Memory B cell (primary cell): Measurements from ENCODE around the gene STRBP.

ENCODE experiments used
- ATAC-seq: fragments of 150-1000 bp; cut with Tn5 transposase; 2 replicates; pipeline ENCODE4 v1.10.0; 2021; ENCODE audit warnings: low read depth, mild to moderate bottlenecking, moderate library complexity
- DNase-seq, 2 donors: peaks; one replicate each; pipeline ENCODE4 v3.0.0; 2022; ENCODE audit warnings: low spot score in 2 of 2
- H3K27ac Mint-ChIP-seq: one replicate; pipeline ENCODE4 v1.8.0; 2022; ENCODE audit warnings: mild to moderate bottlenecking, moderate library complexity, mixed read lengths
- H3K27me3 Mint-ChIP-seq: one replicate; pipeline ENCODE4 v1.8.0; 2022; ENCODE audit warnings: mixed read lengths
- H3K36me3 Mint-ChIP-seq: one replicate; pipeline ENCODE4 v1.8.0; 2022; ENCODE audit warnings: mild to moderate bottlenecking, mixed read lengths
- H3K4me1 Mint-ChIP-seq: one replicate; pipeline ENCODE4 v1.8.0; 2022; ENCODE audit warnings: mixed read lengths
- H3K4me3 Mint-ChIP-seq: one replicate; pipeline ENCODE4 v1.8.0; 2022; ENCODE audit warnings: mild to moderate bottlenecking, moderate library complexity, mixed read lengths
- H3K9me3 Mint-ChIP-seq: one replicate; pipeline ENCODE4 v1.8.0; 2022; ENCODE audit warnings: mixed read lengths

The STRBP gene

GRCh38 chr9:123176949-123177348 is 91.4 kb downstream of the STRBP start:
- DNase-seq, result no peak
- peak overlapping the region; percentile 100 for H3K27ac Mint-ChIP-seq
- peaks cover 41% of the 10 kb centered on the region for H3K4me1 Mint-ChIP-seq
- peaks cover 21% of the 10 kb centered on the region for H3K36me3 Mint-ChIP-seq
- ATAC-seq, result no peak
- no peaks in the 10 kb centered on the region for H3K27me3 Mint-ChIP-seq
- H3K4me3 Mint-ChIP-seq, result peak overlapping the region; percentile 5
- peaks cover 2% of the 10 kb centered on the region for H3K9me3 Mint-ChIP-seq

GRCh38 chr9:123175854-123176629 is 92.3 kb downstream of the STRBP start:
- H3K9me3 Mint-ChIP-seq, result peaks cover 2% of the 10 kb centered on the region
- peaks cover 41% of the 10 kb centered on the region for H3K4me1 Mint-ChIP-seq
- H3K27ac Mint-ChIP-seq, result peak overlapping the region; percentile 100
- no peaks in the 10 kb centered on the region for H3K27me3 Mint-ChIP-seq
- peaks cover 26% of the 10 kb centered on the region for H3K36me3 Mint-ChIP-seq
- H3K4me3 Mint-ChIP-seq, result peak overlapping the region; percentile 69
- ATAC-seq (peak; percentile 31), DNase-seq (no peak)

GRCh38 chr9:123174887-123175518 is 93.4 kb downstream of the STRBP start:
- peak; percentile 97 for ATAC-seq
- H3K36me3 Mint-ChIP-seq, result peaks cover 24% of the 10 kb centered on the region
- peak; percentile 19 to 43 for DNase-seq
- peak overlapping the region; percentile 55 for H3K4me3 Mint-ChIP-seq
- H3K4me1 Mint-ChIP-seq, result peaks cover 42% of the 10 kb centered on the region
- H3K27ac Mint-ChIP-seq, result peak overlapping the region; percentile 100
- peaks cover 2% of the 10 kb centered on the region for H3K9me3 Mint-ChIP-seq
- no peaks in the 10 kb centered on the region for H3K27me3 Mint-ChIP-seq

DNA sequence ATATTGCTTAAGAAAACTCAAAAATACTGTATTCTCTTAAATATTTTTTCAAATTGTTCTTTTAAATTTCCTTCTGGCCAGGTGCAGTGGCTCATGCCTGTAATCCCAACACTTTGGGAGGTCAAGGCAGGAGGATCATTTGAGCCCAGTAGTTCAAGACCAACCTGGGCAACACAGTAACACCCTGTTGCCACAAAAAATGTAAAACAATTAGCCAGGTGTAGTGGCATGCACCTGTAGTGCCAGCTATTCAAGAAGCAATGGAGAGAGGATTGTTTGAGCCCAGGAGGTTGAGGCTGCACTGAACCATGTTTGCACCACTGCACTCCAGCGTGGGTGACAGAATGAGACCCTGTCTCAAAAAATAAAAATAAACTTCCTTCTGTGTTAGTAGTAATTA is 94.3 kb downstream of the STRBP start:
- ATAC-seq (no peak), DNase-seq (no peak)
- no peaks in the 10 kb centered on the region for H3K27me3 Mint-ChIP-seq
- H3K4me3 Mint-ChIP-seq, result peak overlapping the region; percentile 29
- peaks cover 23% of the 10 kb centered on the region for H3K36me3 Mint-ChIP-seq
- H3K27ac Mint-ChIP-seq, result peak overlapping the region; percentile 100
- H3K9me3 Mint-ChIP-seq, result peaks cover 2% of the 10 kb centered on the region
- peaks cover 44% of the 10 kb centered on the region for H3K4me1 Mint-ChIP-seq

GRCh38 chr9:123169926-123170325 is 98.5 kb downstream of the STRBP start:
- ATAC-seq (no peak), DNase-seq (no peak)
- Mint-ChIP-seq H3K27me3 (no peaks in the 10 kb centered on the region), H3K9me3 (no peaks in the 10 kb centered on the region), H3K4me1 (peaks cover 32% of the 10 kb centered on the region), H3K36me3 (peaks cover 25% of the 10 kb centered on the region), H3K27ac (no peak overlapping the region), H3K4me3 (no peak overlapping the region)

DNA sequence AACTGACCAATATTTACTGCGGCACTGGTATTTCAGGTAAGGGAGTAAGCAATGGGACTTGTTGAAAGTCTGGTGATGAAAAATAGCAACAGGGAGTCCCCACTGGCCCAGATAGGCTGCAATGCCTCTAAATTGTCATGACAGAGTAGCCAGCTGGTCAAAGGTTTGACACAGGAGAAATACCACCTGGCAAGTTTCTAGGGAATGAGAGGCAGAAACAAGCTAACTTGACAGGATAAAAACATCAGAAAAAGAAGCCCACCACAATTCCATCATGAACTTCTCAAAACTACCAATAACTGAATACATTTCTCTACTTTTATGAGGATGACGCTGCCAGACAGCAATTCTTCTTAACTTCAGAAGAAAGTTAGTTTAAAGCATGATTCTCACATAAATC is 99.8 kb downstream of the STRBP start:
- H3K36me3 Mint-ChIP-seq, result peaks cover 22% of the 10 kb centered on the region
- peaks cover 20% of the 10 kb centered on the region for H3K4me1 Mint-ChIP-seq
- peak overlapping the region; percentile 50 for H3K27ac Mint-ChIP-seq
- no peaks in the 10 kb centered on the region for H3K9me3 Mint-ChIP-seq
- no peaks in the 10 kb centered on the region for H3K27me3 Mint-ChIP-seq
- no peak for ATAC-seq
- DNase-seq, result no peak
- H3K4me3 Mint-ChIP-seq, result no peak overlapping the region

- ATAC-seq (peak; percentile 29), DNase-seq (no peak)
- H3K4me1 Mint-ChIP-seq, result peaks cover 21% of the 10 kb centered on the region
- H3K9me3 Mint-ChIP-seq, result no peaks in the 10 kb centered on the region
- H3K4me3 Mint-ChIP-seq, result no peak overlapping the region
- H3K27me3 Mint-ChIP-seq, result no peaks in the 10 kb centered on the region
- peaks cover 21% of the 10 kb centered on the region for H3K36me3 Mint-ChIP-seq
- peak overlapping the region; percentile 50 for H3K27ac Mint-ChIP-seq
These were observed 100.9 kb downstream of the STRBP start for GRCh38 chr9:123167474-123167873.

GRCh38 chr9:123165813-123166212 is 102.6 kb downstream of the STRBP start:
- no peak for DNase-seq
- Mint-ChIP-seq H3K4me1 (peaks cover 20% of the 10 kb centered on the region), H3K27ac (peak overlapping the region; percentile 60), H3K27me3 (no peaks in the 10 kb centered on the region), H3K4me3 (no peak overlapping the region), H3K9me3 (no peaks in the 10 kb centered on the region), H3K36me3 (peaks cover 14% of the 10 kb centered on the region)
- ATAC-seq, result no peak

GRCh38 chr9:123164285-123164684 is 104.1 kb downstream of the STRBP start:
- Mint-ChIP-seq H3K9me3 (no peaks in the 10 kb centered on the region), H3K4me1 (peaks cover 15% of the 10 kb centered on the region), H3K27me3 (no peaks in the 10 kb centered on the region), H3K36me3 (peaks cover 16% of the 10 kb centered on the region), H3K27ac (no peak overlapping the region), H3K4me3 (no peak overlapping the region)
- ATAC-seq (no peak), DNase-seq (no peak)

- ATAC-seq, result no peak
- peaks cover 15% of the 10 kb centered on the region for H3K4me1 Mint-ChIP-seq
- DNase-seq, result no peak
- peak overlapping the region; percentile 51 for H3K27ac Mint-ChIP-seq
- no peak overlapping the region for H3K4me3 Mint-ChIP-seq
- H3K27me3 Mint-ChIP-seq, result no peaks in the 10 kb centered on the region
- H3K36me3 Mint-ChIP-seq, result peaks cover 17% of the 10 kb centered on the region
- H3K9me3 Mint-ChIP-seq, result no peaks in the 10 kb centered on the region
These were observed 105.5 kb downstream of the STRBP start for GRCh38 chr9:123162791-123163345.

DNA sequence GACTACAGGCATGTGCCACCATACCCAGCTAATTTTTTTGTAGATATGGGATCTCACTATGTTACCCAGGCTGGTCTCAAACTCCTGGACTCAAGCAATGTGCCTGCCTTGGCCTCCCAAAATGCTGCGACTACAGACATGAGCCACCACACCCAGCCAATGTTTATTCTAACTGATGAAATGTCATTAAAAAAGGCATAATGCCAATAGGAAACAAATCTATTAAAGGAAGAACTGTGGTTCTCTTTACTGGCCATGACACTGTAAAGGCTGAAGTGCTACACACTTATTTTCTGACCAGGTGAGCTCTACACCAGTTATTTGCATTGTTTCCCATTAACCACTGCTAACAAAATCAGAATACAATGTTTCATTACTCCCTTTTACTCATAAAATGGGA is 106.0 kb downstream of the STRBP start:
- H3K27ac Mint-ChIP-seq, result no peak overlapping the region
- H3K4me3 Mint-ChIP-seq, result no peak overlapping the region
- no peak for ATAC-seq
- H3K4me1 Mint-ChIP-seq, result peaks cover 14% of the 10 kb centered on the region
- no peak for DNase-seq
- peaks cover 21% of the 10 kb centered on the region for H3K36me3 Mint-ChIP-seq
- no peaks in the 10 kb centered on the region for H3K27me3 Mint-ChIP-seq
- no peaks in the 10 kb centered on the region for H3K9me3 Mint-ChIP-seq

DNA sequence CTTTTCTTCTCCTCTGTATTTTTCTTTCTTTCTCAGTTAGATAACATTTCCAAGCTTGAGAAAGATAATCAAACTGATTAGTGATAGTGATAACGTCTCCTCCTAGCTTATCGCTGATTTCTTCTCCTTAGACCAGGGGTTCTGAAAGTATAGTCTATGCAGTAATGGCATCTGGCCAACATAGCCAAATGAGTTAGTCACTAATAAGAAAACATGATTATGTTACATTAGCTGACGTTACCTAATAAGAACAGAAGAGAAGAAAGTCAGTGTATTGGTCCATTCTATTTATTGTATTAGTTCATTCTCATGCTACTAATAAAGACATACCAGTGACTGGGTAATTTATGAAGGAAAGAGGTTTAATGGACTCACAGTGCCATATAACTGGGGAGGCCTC is 111.2 kb downstream of the STRBP start:
- Mint-ChIP-seq H3K4me1 (no peaks in the 10 kb centered on the region), H3K27ac (no peak overlapping the region), H3K9me3 (no peaks in the 10 kb centered on the region), H3K4me3 (no peak overlapping the region), H3K27me3 (no peaks in the 10 kb centered on the region), H3K36me3 (peaks cover 14% of the 10 kb centered on the region)
- no peak for DNase-seq
- ATAC-seq, result no peak

GRCh38 chr9:123150708-123151503 is 117.5 kb downstream of the STRBP start:
- Mint-ChIP-seq H3K9me3 (peaks cover 2% of the 10 kb centered on the region), H3K36me3 (peaks cover 25% of the 10 kb centered on the region), H3K4me1 (no peaks in the 10 kb centered on the region), H3K27ac (no peak overlapping the region), H3K4me3 (no peak overlapping the region), H3K27me3 (no peaks in the 10 kb centered on the region)
- ATAC-seq, result no peak
- no peak for DNase-seq

GRCh38 chr9:123149067-123149466 is 119.3 kb downstream of the STRBP start:
- Mint-ChIP-seq H3K4me1 (no peaks in the 10 kb centered on the region), H3K27me3 (no peaks in the 10 kb centered on the region), H3K27ac (peak overlapping the region; percentile 14), H3K4me3 (no peak overlapping the region), H3K36me3 (peaks cover 30% of the 10 kb centered on the region), H3K9me3 (peaks cover 2% of the 10 kb centered on the region)
- ATAC-seq, result no peak
- no peak for DNase-seq
